Neural progenitor cell (in vitro differentiated cells): Measurements from ENCODE around the gene ZBTB12.

Experiments
- EZH2 ChIP-seq: fragments of 200-600 bp; sonication (generic); IDR thresholded peaks from 2 replicates; pipeline ENCODE4 v1.6.1; 2017; ENCODE audit warnings: antibody characterized with exemption, mild to moderate bottlenecking, moderate library complexity
- EZH2phosphoT487 ChIP-seq: fragments of 200-600 bp; sonication (generic); IDR thresholded peaks from 2 replicates; pipeline ENCODE4 v1.6.1; 2017; ENCODE audit warnings: antibody characterized with exemption
- TF ChIP-seq, protein P1 (sequence below): fragments of 200-600 bp; sonication (generic); IDR thresholded peaks from 2 replicates; pipeline ENCODE4 v1.5.1; 2017; ENCODE audit warnings: antibody characterized with exemption, mild to moderate bottlenecking

DNA sequence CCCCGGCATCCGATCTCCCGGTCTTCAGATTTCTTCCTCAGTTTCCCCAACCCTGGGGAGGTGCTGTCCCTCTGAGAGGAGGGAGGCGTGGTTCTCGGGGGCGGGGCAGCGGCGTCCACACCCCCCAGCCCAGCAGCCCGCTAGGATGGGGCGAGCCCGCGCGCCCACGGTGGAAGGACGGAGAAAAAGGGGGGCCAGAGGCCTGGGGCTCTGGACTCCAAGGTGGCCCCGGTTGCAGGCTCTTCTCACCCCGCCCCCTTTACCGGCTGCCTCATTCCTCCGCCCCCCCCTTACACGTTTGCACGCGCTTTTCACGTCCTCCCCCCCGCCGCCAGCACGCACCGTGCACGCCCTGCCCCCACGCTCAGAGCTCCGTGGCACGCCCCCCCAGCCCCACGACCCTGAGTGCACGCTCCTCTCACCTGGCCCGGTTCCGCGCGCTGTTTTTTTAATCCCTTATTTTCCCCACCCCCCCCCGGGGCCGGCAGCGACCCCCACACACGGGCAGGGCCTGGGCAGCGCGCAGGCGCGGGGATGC, 402 bp downstream of the ZBTB12 start:
- TF ChIP-seq, protein P1, sequence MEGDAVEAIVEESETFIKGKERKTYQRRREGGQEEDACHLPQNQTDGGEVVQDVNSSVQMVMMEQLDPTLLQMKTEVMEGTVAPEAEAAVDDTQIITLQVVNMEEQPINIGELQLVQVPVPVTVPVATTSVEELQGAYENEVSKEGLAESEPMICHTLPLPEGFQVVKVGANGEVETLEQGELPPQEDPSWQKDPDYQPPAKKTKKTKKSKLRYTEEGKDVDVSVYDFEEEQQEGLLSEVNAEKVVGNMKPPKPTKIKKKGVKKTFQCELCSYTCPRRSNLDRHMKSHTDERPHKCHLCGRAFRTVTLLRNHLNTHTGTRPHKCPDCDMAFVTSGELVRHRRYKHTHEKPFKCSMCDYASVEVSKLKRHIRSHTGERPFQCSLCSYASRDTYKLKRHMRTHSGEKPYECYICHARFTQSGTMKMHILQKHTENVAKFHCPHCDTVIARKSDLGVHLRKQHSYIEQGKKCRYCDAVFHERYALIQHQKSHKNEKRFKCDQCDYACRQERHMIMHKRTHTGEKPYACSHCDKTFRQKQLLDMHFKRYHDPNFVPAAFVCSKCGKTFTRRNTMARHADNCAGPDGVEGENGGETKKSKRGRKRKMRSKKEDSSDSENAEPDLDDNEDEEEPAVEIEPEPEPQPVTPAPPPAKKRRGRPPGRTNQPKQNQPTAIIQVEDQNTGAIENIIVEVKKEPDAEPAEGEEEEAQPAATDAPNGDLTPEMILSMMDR: no peak
- no peak for TF ChIP-seq EZH2
- TF ChIP-seq EZH2phosphoT487: no peak
